Ascending aorta (tissue), 2 donors: ENCODE results near the gene TLNRD1. TPM values are rescaled to one million over a fixed set of nuclear protein-coding genes. Genes with fewer than 3 reads are reported as not detected.
"Not testable (repeated sequence)": the region's sequence is repeated elsewhere in the genome, so short reads cannot be mapped to it uniquely, and the experiment has no call there.

Experiments used
- DNase-seq, 2 donors: peaks; one replicate each; pipeline ENCODE4 v3.0.0-alpha.2; 2019; ENCODE audit warnings: low spot score in 2 of 2
- H3K27ac ChIP-seq, 2 donors: fragments of 200-600 bp; sonication (generic); one replicate each; pipeline ENCODE4 v1.5.1; 2016 to 2017; ENCODE audit warnings: mild to moderate bottlenecking in 1 of 2
- H3K27me3 ChIP-seq: fragments of 200-600 bp; sonication (generic); one replicate; pipeline ENCODE4 v1.5.1; 2017
- H3K36me3 ChIP-seq, 2 donors: fragments of 200-600 bp; sonication (generic); one replicate each; pipeline ENCODE4 v1.5.1; 2016
- H3K4me1 ChIP-seq, 2 donors: fragments of 200-600 bp; sonication (generic); one replicate each; pipeline ENCODE4 v1.5.1; 2016 to 2017; ENCODE audit warnings: mild to moderate bottlenecking in 1 of 2
- H3K4me3 ChIP-seq, 2 donors: fragments of 200-600 bp; sonication (generic); one replicate each; pipeline ENCODE4 v1.5.1; 2016 to 2017; ENCODE audit warnings: mild to moderate bottlenecking in 1 of 2
- H3K9me3 ChIP-seq, 2 donors: fragments of 200-600 bp; sonication (generic); one replicate each; pipeline ENCODE4 v1.5.1; 2016
- CTCF ChIP-seq, 3 experiments: fragments of 200-600 bp in 2 of 3; fragments of 450-650 bp in 1 of 3; sonication (generic) in 2 of 3; IDR thresholded peaks; one replicate each; pipeline ENCODE4 v1.5.1; 2016 to 2019; ENCODE audit warnings: antibody characterized with exemption in 3 of 3, mild to moderate bottlenecking in 1 of 3, moderate library complexity in 1 of 3
- intact Hi-C: fragments of 100-400 bp; cut with DNase I; formaldehyde crosslinking; loops from one replicate; pipeline ENCODE4 v1.15.1; 2023
- total RNA-seq: library from RNA; depleted of rRNA; stranded (reverse); fragments of >200 nt; gene quantifications from one replicate; pipeline ENCODE4 v1.1.0, GENCODE V29; 2016

Gene TLNRD1
- total RNA-seq, 1 donor from 2014 or later = 59.3 TPM

DNA sequence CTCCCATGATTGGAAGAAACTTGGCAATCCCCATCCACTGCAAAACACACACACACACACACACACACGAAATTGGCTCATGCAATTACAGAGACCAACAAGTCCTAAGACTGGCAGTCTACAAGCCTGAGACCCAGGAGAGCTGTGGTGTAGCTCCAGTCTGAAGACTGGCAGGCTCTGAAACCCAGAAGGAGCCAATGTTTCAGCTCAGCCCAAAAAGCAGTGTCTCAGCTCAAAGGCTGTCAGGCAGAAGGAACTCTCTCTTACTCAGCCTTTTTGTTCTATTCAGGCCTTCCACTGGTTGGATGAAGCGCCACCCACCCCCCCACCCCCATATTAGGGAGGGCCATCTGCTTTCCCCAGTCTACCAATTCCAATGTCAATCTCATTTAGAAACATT is 43.2 kb upstream of the TLNRD1 start:
- no peaks in the 10 kb centered on the region for H3K4me1 ChIP-seq
- no peaks in the 10 kb centered on the region for H3K9me3 ChIP-seq
- H3K4me3 ChIP-seq = no peak overlapping the region
- no peak overlapping the region for H3K27ac ChIP-seq
- DNase-seq = peak in 1 of 2 donors; percentile 31
- H3K36me3 ChIP-seq = peaks cover 4 to 32% of the 10 kb centered on the region in 2 donors
- no peaks in the 10 kb centered on the region for H3K27me3 ChIP-seq
- TF ChIP-seq CTCF (IDR thresholded peaks at IDR 0.05) = no peak
- intact Hi-C loops = no loop called here

- no peak for TF ChIP-seq CTCF (IDR thresholded peaks at IDR 0.05)
- H3K9me3 ChIP-seq = no peaks in the 10 kb centered on the region
- peaks cover 4 to 34% of the 10 kb centered on the region in 2 donors for H3K36me3 ChIP-seq
- H3K27ac ChIP-seq = no peak overlapping the region
- H3K4me3 ChIP-seq = no peak overlapping the region
- intact Hi-C loops = no loop called here
- H3K4me1 ChIP-seq = no peaks in the 10 kb centered on the region
- H3K27me3 ChIP-seq = no peaks in the 10 kb centered on the region
- DNase-seq = peak in 1 of 2 donors; percentile 5
Measured at GRCh38 chr15:80957976-80958375, 42.7 kb upstream of the TLNRD1 start.

DNA sequence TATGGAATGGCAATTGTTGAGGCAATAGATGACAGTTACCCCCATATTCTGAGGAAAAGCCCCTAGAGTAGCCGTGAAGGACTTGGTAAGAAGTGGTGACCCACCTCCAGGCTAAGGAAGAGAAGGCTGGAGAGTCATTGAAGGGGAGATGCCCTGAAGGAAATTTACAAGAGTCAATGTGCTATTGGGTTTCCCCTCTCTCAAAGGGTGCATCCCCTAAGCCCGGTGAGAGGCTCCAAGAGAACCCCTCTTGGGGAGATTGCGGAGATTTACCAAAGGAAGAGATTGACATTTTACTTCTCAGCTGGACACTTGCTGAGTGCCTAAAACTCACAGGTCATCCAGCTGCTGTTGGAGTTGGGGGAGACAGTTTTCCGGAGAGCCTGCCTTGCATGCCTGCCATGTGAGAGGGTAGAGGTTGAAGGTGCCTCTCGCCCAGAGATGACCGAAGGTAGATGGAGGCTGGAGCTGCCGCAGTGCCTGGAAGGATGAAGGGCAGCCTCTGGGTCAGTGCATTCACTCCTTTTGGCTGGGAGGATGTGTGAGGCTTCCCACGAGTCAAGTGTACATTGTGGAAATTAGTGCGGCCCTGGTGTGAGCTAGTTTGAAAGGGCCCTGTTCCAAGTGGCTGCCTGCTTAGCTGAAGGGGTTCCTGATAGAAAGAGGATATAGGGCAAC is 41.8 kb upstream of the TLNRD1 start:
- no peak overlapping the region for H3K27ac ChIP-seq
- no peaks in the 10 kb centered on the region for H3K27me3 ChIP-seq
- TF ChIP-seq CTCF (IDR thresholded peaks at IDR 0.05) = no peak
- H3K4me3 ChIP-seq = no peak overlapping the region
- no peaks in the 10 kb centered on the region for H3K9me3 ChIP-seq
- DNase-seq = peak in 1 of 2 donors; percentile 13
- H3K36me3 ChIP-seq = peaks cover 4 to 28% of the 10 kb centered on the region in 2 donors
- H3K4me1 ChIP-seq = no peaks in the 10 kb centered on the region
- intact Hi-C loops = no loop called here

DNA sequence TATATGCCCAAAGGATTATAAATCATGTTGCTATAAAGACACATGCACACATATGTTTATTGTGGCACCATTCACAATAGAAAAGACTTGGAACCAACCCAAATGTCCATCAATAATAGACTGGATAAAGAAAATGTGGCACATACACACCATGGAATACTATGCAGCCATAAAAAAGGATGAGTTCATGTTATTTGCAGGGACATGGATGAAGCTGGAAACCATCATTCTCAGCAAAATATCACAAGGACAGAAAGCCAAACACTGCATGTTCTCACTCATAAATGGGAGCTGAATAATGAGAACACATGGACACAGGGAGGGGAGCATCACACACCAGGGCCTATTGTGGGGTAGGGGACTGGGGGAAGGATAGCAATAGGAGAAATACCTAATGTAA is 35.3 kb upstream of the TLNRD1 start:
- H3K4me1 ChIP-seq, DNase-seq, H3K9me3 ChIP-seq, H3K27ac ChIP-seq, H3K27me3 ChIP-seq, H3K4me3 ChIP-seq, intact Hi-C loops: not testable (repeated sequence)
- H3K36me3 ChIP-seq = peaks cover 2 to 26% of the 10 kb centered on the region in 2 donors

DNA sequence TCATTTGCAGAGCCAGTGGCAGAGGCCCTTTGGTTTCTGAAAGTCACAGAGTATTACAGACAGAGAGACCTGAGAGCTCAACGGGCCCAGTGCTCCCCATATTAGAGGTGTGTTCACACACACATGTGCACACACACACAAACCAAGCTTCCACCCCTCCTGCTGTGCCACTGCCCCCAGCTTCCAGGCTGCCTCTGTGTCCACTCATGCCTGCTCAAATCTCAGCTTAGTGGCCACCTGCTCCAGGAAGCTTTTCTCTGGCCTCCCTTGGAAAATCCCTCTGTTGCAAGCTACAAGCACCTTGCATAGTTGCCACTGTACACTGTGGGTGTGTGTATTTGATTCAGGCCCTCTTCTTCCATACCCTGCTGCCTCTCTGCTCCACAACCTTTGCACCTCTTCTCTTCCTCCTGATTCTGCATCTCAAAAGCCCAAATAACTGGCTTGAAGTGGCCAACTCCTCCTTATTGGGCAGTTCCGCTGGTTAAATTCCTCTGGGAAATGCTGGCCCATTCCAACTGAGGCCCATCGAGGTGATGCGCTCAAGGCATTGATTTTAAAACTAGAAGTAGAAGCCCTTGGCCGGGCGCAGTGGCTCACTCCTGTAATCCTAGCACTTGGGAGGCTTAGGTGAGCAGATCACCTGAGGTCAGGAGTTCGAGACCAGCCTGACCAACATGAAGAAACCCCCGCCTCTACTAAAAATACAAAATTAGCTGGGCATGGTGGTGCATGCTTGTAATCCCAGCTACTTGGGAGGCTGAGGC is 34.1 kb upstream of the TLNRD1 start:
- Histone ChIP-seq H3K4me3 (no peak overlapping the region), H3K27me3 (no peaks in the 10 kb centered on the region), H3K4me1 (no peaks in the 10 kb centered on the region), H3K27ac (no peak overlapping the region), H3K9me3 (peaks cover 0 to 4% of the 10 kb centered on the region in 2 donors), H3K36me3 (peaks cover 2 to 23% of the 10 kb centered on the region in 2 donors)
- DNase-seq = peak in 1 of 2 donors; percentile 40
- intact Hi-C loops = no loop called here
- TF ChIP-seq CTCF (IDR thresholded peaks at IDR 0.05) = no peak

- no peak for TF ChIP-seq CTCF (IDR thresholded peaks at IDR 0.05)
- Histone ChIP-seq H3K27ac (no peak overlapping the region), H3K27me3 (no peaks in the 10 kb centered on the region), H3K9me3 (peaks cover 0 to 4% of the 10 kb centered on the region in 2 donors), H3K4me3 (no peak overlapping the region), H3K36me3 (peaks cover 2 to 22% of the 10 kb centered on the region in 2 donors), H3K4me1 (no peaks in the 10 kb centered on the region)
- intact Hi-C loops = no loop called here
- peak in 1 of 2 donors; percentile 33 for DNase-seq
Measured at GRCh38 chr15:80967451-80967850, 33.3 kb upstream of the TLNRD1 start.
